ENCODE measurements around the gene APCS.

APCS gene

GRCh38 chr1:159556931-159557369 is 30.7 kb upstream of the APCS start:
- TF ChIP-seq MAX (IDR thresholded peaks at IDR 0.05) (no peak), EP300 (IDR thresholded peaks at IDR 0.05; ENCODE audit: borderline replicate concordance) (no peak), TEAD4 (IDR thresholded peaks at IDR 0.05) (no peak), FOXM1 (IDR thresholded peaks at IDR 0.05; ENCODE audit: borderline replicate concordance, low read depth) (no peak), ZBTB7A (IDR thresholded peaks at IDR 0.05; ENCODE audit: low read depth) (no peak), TCF12 (IDR thresholded peaks at IDR 0.05; ENCODE audit: low read depth) (no peak), TAF1 (IDR thresholded peaks at IDR 0.05; ENCODE audit: low read depth) (no peak), EGR1 (IDR thresholded peaks at IDR 0.05) (no peak), CEBPB (IDR thresholded peaks at IDR 0.05) (no peak), NFIC (IDR thresholded peaks at IDR 0.05) (no peak), CREB1 (IDR thresholded peaks at IDR 0.05; ENCODE audit: low read depth) (no peak), REST (IDR thresholded peaks at IDR 0.05; ENCODE audit: low read depth) (no peak), USF1 (IDR thresholded peaks at IDR 0.05) (no peak), YY1 (IDR thresholded peaks at IDR 0.05; ENCODE audit: low read depth) (no peak), RAD21 (IDR thresholded peaks at IDR 0.05; ENCODE audit: low read depth) (no peak)

GRCh38 chr1:159560599-159560998 is 27.0 kb upstream of the APCS start:
- TF ChIP-seq CREB1 (IDR thresholded peaks at IDR 0.05; ENCODE audit: low read depth) (no peak), ZBTB7A (IDR thresholded peaks at IDR 0.05; ENCODE audit: low read depth) (no peak), YY1 (IDR thresholded peaks at IDR 0.05; ENCODE audit: low read depth) (no peak), TCF12 (IDR thresholded peaks at IDR 0.05; ENCODE audit: low read depth) (no peak), USF1 (IDR thresholded peaks at IDR 0.05) (no peak), RAD21 (IDR thresholded peaks at IDR 0.05; ENCODE audit: low read depth) (no peak), EP300 (IDR thresholded peaks at IDR 0.05; ENCODE audit: borderline replicate concordance) (no peak), NFIC (IDR thresholded peaks at IDR 0.05) (no peak), REST (IDR thresholded peaks at IDR 0.05; ENCODE audit: low read depth) (no peak), TEAD4 (IDR thresholded peaks at IDR 0.05) (no peak), FOXM1 (IDR thresholded peaks at IDR 0.05; ENCODE audit: borderline replicate concordance, low read depth) (no peak), CEBPB (IDR thresholded peaks at IDR 0.05) (no peak), EGR1 (IDR thresholded peaks at IDR 0.05) (no peak), TAF1 (IDR thresholded peaks at IDR 0.05; ENCODE audit: low read depth) (no peak)

GRCh38 chr1:159561497-159561896 is 26.1 kb upstream of the APCS start:
- TF ChIP-seq REST (IDR thresholded peaks at IDR 0.05; ENCODE audit: low read depth): no peak
- no peak for TF ChIP-seq USF1 (IDR thresholded peaks at IDR 0.05)
- no peak for TF ChIP-seq CEBPB (IDR thresholded peaks at IDR 0.05)
- no peak for TF ChIP-seq EP300 (IDR thresholded peaks at IDR 0.05; ENCODE audit: borderline replicate concordance)
- no peak for TF ChIP-seq NFIC (IDR thresholded peaks at IDR 0.05)
- TF ChIP-seq TAF1 (IDR thresholded peaks at IDR 0.05; ENCODE audit: low read depth): no peak
- TF ChIP-seq EGR1 (IDR thresholded peaks at IDR 0.05): no peak
- no peak for TF ChIP-seq FOXM1 (IDR thresholded peaks at IDR 0.05; ENCODE audit: borderline replicate concordance, low read depth)
- TF ChIP-seq ZBTB7A (IDR thresholded peaks at IDR 0.05; ENCODE audit: low read depth): no peak
- TF ChIP-seq TEAD4 (IDR thresholded peaks at IDR 0.05): no peak
- TF ChIP-seq MAX (IDR thresholded peaks at IDR 0.05): no peak
- TF ChIP-seq TCF12 (IDR thresholded peaks at IDR 0.05; ENCODE audit: low read depth): no peak
- TF ChIP-seq CREB1 (IDR thresholded peaks at IDR 0.05; ENCODE audit: low read depth): no peak
- no peak for TF ChIP-seq YY1 (IDR thresholded peaks at IDR 0.05; ENCODE audit: low read depth)
- TF ChIP-seq RAD21 (IDR thresholded peaks at IDR 0.05; ENCODE audit: low read depth): no peak

GRCh38 chr1:159562680-159563079 is 24.9 kb upstream of the APCS start:
- TF ChIP-seq TAF1 (IDR thresholded peaks at IDR 0.05; ENCODE audit: low read depth): no peak
- TF ChIP-seq ZBTB7A (IDR thresholded peaks at IDR 0.05; ENCODE audit: low read depth): no peak
- no peak for TF ChIP-seq YY1 (IDR thresholded peaks at IDR 0.05; ENCODE audit: low read depth)
- no peak for TF ChIP-seq TCF12 (IDR thresholded peaks at IDR 0.05; ENCODE audit: low read depth)
- no peak for TF ChIP-seq MAX (IDR thresholded peaks at IDR 0.05)
- no peak for TF ChIP-seq RAD21 (IDR thresholded peaks at IDR 0.05; ENCODE audit: low read depth)
- no peak for TF ChIP-seq TEAD4 (IDR thresholded peaks at IDR 0.05)
